ENCODE data around the gene RAD23A. TPM values are rescaled to one million over a fixed set of nuclear protein-coding genes. Genes with fewer than 3 reads are reported as not detected.
A peak's percentile ranks its signal among the peaks of the same experiment; 100 is the strongest.

The RAD23A gene
- total and polyA plus RNA-seq, 9 donors = 92.7 to 136 (median 124) TPM

DNA sequence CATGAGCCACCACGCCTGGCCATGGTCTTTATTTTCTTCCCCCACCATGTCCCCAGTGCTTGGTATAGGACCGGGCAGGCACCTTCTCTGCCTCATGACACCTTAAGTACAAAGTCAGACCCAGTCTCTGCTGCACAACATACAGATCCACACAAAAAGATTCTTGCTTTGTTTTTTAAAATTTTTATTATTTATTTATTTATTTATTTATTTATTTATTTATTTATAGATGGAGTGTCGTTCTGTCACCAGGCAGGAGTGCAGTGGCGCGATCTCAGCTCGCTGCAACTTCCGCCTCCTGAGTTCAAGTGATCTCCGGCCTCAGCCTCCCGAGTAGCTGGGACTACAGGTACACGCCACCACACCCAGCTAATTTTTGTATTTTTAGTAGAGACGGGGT, 47.1 kb downstream of the RAD23A start:
- peaks cover 15% of the 10 kb centered on the region for H3K4me1 ChIP-seq (ENCODE audit: control insufficient read depth, insufficient read depth, low read length)
- H3K9me3 ChIP-seq (replicated peaks; ENCODE audit: control insufficient read depth, low read depth, low read length) = no peaks in the 10 kb centered on the region
- H3K27me3 ChIP-seq (ENCODE audit: control insufficient read depth, insufficient read depth, low read length) = peaks cover 7% of the 10 kb centered on the region
- no peak overlapping the region for H3K27ac ChIP-seq (ENCODE audit: low read length)
- 100% methylated on average over 1 of the region's 11 CpGs for WGBS (ENCODE audit: insufficient coverage)
- H3K4me3 ChIP-seq (ENCODE audit: low read length) = no peak overlapping the region
- H3K36me3 ChIP-seq (ENCODE audit: control insufficient read depth, insufficient read depth, low read length) = no peaks in the 10 kb centered on the region
- DNase-seq = no peak

DNA sequence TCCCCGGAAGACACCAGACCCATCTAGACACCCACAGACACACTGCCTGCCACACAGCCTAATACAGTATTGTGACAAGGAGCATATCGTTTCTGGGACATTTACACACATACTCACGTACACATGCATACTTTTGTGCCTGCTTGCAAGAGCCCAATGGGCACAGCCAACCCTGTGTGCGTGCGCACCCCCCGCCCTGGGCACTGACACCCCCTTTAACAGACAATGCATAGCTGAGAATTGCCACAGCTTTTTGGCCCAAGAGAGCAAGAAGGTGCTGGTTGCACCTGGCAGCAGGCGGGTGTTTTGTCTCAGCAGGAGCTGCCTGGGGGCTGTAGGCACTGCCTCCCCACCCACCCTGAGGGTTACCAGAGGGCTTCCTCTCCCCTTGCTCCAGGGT, 47.9 kb downstream of the RAD23A start:
- peaks cover 23% of the 10 kb centered on the region for H3K4me1 ChIP-seq (ENCODE audit: control insufficient read depth, insufficient read depth, low read length)
- H3K4me3 ChIP-seq (ENCODE audit: low read length) = no peak overlapping the region
- 93% methylated on average over 7 of the region's 7 CpGs for WGBS (ENCODE audit: insufficient coverage)
- H3K36me3 ChIP-seq (ENCODE audit: control insufficient read depth, insufficient read depth, low read length) = peaks cover 2% of the 10 kb centered on the region
- H3K27me3 ChIP-seq (ENCODE audit: control insufficient read depth, insufficient read depth, low read length) = peaks cover 7% of the 10 kb centered on the region
- H3K9me3 ChIP-seq (replicated peaks; ENCODE audit: control insufficient read depth, low read depth, low read length) = no peaks in the 10 kb centered on the region
- DNase-seq = no peak
- no peak overlapping the region for H3K27ac ChIP-seq (ENCODE audit: low read length)

DNA sequence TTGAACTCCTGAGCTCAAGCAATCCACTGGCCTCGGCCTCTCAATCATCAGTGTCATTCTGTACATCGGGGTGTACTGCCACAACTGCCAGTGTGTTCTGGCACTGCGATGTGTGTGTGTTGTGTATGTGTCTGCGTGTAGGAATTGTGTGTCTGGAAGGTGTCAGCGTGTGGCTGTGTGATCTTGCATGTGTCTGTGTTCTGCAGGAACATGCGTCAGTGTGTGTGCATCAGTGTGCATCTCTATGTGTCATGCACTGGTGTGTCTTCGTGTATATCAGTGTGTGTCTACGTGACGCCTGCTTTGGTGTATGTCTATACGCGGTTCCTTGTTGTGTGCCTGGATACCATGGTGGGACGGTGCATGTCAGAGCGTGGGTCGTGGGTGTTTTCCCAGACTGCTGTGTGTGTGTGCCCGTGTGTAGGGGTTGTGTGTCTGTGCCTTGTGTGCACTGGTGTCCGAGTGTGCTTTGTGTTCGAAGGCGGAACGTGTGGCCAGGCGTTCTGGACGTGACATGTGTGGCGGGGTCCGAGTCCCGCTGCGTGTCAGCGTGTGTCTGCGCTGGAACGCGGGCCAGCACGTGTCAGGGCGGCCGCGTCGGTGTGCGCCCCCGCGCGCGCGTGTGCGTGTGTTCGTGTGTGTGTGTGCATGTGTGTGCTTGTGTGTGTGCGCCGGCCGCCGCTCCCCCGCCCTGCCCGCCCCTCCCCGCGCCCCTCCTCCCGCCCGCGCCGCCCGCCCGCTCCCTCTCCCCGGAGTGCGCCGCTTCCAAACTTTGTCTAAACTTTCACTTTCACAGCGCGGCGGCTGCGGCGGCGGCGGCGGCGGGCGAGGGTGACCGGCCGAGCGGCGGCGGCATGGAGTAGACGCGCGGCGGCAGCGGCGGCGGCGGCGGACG, 49.3 kb downstream of the RAD23A start, which contains the start of gene NFIX:
Gene NFIX, plus strand, starts transcription at position 775 of the 895 bp plus-strand sequence. CDS start 363 bp downstream, outside the sequence.
- WGBS (ENCODE audit: insufficient coverage) = 13% methylated on average over 58 of the region's 84 CpGs
- H3K9me3 ChIP-seq (replicated peaks; ENCODE audit: control insufficient read depth, low read depth, low read length) = no peaks in the 10 kb centered on the region
- peak within 1 kb of the TSS; percentile 88 for H3K4me3 ChIP-seq (ENCODE audit: low read length)
- peak within 1 kb of the TSS; percentile 72 for H3K27ac ChIP-seq (ENCODE audit: low read length)
- peaks cover 4% of the 10 kb centered on the region for H3K27me3 ChIP-seq (ENCODE audit: control insufficient read depth, insufficient read depth, low read length)
- peaks cover 37% of the 10 kb centered on the region for H3K4me1 ChIP-seq (ENCODE audit: control insufficient read depth, insufficient read depth, low read length)
- DNase-seq = peak; percentile 91
- peaks cover 13% of the 10 kb centered on the region for H3K36me3 ChIP-seq (ENCODE audit: control insufficient read depth, insufficient read depth, low read length)

DNA sequence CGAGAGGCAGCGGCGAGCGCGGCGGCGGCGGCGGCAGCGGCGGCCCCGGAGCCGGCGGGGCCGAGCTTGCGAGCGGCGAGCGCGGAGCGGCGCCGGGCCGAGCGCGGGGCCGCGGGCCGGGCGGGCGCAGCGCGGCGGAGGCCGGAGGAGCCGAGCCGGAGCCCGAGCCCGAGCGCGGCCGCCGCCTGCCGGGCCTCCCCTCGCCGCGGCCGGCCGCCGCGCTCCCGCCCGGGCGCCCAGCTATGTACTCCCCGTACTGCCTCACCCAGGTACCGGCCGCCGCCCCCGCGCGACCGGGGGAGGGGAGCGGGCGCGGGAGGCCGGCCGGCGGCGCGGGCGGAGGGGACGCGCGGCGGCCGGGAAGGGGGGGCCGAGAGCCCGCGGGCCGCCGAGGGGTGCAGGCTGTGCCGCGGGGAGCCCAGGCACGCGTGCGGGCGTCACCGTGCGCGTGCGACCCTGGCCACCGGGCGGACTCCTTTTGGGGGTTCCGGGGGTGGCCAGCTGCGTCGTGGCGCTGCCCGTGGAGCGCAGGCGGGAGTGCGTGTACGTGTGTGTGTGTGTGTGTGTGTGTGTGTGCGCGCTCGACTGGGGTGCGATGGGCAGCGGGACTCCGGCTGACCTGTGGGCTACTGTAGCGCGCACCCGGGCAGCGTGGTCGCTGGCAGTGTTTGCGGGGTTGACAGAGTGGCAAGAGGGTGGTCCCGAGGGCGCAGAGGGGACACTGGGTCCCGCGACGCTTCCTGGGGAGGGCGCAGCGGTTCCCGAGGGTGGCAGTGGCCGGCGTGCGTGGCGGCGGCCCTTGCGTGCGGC, 50.1 kb downstream of the RAD23A start:
- peak overlapping the region; percentile 88 for H3K4me3 ChIP-seq (ENCODE audit: low read length)
- peaks cover 4% of the 10 kb centered on the region for H3K27me3 ChIP-seq (ENCODE audit: control insufficient read depth, insufficient read depth, low read length)
- H3K27ac ChIP-seq (ENCODE audit: low read length) = peak overlapping the region; percentile 72
- peaks cover 20% of the 10 kb centered on the region for H3K36me3 ChIP-seq (ENCODE audit: control insufficient read depth, insufficient read depth, low read length)
- under 1% methylated on average over 126 of the region's 129 CpGs for WGBS (ENCODE audit: insufficient coverage)
- DNase-seq = peak; percentile 52
- H3K9me3 ChIP-seq (replicated peaks; ENCODE audit: control insufficient read depth, low read depth, low read length) = no peaks in the 10 kb centered on the region
- H3K4me1 ChIP-seq (ENCODE audit: control insufficient read depth, insufficient read depth, low read length) = peaks cover 45% of the 10 kb centered on the region

DNA sequence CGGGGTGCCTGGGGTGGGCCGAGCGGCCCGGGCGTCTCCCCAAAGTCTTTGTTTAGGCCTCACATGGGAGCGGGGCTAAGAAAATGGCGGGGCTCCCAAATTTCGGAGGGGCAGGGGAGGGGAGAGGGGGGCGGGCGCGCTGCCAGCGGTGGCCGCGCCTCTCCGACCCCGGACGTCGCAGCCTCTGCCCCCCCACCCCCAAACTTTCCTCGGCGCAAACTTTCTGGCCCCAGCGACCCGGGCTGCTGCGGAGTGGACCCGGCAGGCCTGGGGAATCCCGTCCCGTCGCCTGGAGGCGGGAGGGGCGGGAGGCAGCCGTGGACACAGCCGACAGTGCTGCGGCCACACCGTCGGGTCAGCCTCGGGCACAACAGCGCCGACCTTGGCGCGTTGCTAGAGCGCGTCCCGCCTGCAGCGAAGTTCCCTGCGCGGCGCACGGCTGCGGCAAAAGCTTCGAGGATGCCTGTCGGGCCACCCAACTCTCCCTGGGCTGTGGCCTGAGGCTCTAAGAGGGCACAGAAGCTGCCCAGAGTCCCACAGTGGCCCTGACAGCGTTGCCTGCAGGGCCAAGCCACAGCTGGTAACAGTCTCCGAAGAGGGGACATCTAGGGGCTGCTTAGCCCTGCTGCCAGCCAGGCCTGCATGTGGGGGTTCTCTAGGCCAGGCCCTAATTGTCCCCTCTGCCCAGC, 50.9 kb downstream of the RAD23A start:
- Histone ChIP-seq H3K4me3 (ENCODE audit: low read length) (peak overlapping the region; percentile 88), H3K27me3 (ENCODE audit: control insufficient read depth, insufficient read depth, low read length) (peaks cover 4% of the 10 kb centered on the region), H3K4me1 (ENCODE audit: control insufficient read depth, insufficient read depth, low read length) (peaks cover 52% of the 10 kb centered on the region), H3K9me3 (replicated peaks; ENCODE audit: control insufficient read depth, low read depth, low read length) (no peaks in the 10 kb centered on the region), H3K27ac (ENCODE audit: low read length) (peak overlapping the region; percentile 83), H3K36me3 (ENCODE audit: control insufficient read depth, insufficient read depth, low read length) (peaks cover 24% of the 10 kb centered on the region)
- DNase-seq = peak; percentile 64
- 2% methylated on average over 35 of the region's 52 CpGs for WGBS (ENCODE audit: insufficient coverage)

DNA sequence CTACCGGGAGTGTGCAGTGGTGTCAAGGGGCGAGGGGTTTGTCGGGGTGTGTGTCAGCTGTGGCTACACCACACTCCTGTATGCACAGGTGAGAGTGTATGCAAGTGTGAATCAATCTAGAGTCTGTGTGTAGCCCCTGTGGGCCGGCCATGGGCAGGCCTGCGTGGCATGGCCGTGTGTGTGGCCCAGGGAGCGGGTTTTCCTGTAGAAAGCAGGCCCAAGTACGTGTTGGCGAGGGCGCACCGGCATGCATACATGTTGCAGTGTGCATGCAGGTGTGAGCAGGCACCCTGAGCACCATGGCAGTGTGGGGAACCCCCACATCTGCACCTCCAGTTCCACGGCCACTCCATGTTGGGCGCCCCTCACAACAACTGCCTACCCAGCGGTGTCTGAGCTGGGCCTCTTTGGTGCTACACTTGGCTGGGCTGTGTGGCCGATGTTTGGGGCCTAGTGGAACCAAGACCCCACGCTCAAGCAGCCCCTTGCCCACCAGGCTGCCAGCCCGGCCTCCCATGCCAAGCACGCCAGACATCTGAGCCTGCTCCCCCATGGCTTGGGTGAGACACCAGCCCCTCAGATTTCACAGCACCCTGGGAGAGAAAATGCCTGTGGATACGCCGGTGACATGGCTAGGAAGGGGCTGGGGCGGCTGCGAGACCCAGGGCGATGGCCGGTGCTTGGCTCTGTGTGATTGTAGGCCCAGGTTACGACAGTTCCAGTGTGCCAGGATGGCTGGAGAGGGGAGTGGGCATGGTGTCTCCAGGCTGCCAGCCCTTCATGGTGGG, 51.7 kb downstream of the RAD23A start:
- no peak for DNase-seq

DNA sequence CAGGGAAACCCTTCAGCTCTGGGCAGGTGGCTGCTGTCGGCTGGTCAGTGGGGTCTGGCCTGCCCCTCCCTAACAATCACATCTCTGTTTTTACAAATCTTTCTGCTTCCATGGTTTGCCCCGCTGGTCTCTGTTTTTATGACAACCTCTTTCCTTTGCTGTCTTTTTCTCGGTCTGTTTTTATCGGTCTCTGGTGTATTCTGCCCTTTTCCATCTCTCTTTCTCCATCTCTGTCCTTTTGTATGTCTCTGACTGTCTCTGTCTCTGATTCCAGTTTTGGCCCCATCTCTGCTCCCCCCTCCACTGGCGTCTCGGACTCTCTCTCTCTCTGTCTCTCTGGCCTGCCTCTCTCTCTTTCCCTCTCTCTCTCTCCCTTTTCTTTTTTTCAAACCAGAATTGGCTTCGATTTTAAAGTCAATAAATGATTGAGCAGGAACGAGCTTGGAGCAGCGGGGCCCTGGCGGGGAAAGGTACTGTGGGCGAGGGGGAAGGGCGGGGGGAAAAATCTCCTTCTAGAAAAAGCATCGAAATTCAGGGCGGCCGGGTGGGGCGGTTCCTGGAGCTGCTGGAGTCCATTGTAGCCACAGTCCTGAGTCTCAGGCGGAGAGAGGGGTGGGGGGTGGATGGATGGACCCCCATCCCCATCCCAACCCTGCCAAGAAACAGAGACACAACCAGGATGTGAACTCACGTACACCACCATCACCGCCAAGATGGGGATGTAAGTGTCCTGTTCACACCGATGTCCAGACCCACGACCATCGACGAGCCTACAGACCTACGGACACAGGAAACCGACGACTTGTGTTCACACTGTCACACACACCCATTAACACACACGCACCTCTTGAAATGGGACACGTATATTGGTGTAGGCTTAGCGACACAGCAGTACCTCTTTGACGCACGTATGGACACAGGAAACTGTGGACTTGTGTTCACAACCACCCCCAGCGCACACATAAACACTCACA, 52.6 kb downstream of the RAD23A start:
- WGBS (ENCODE audit: insufficient coverage) = 34% methylated on average over 14 of the region's 32 CpGs
- peaks cover 69% of the 10 kb centered on the region for H3K4me1 ChIP-seq (ENCODE audit: control insufficient read depth, insufficient read depth, low read length)
- peaks cover 4% of the 10 kb centered on the region for H3K27me3 ChIP-seq (ENCODE audit: control insufficient read depth, insufficient read depth, low read length)
- peak overlapping the region; percentile 88 for H3K4me3 ChIP-seq (ENCODE audit: low read length)
- peak; percentile 94 for DNase-seq
- peaks cover 25% of the 10 kb centered on the region for H3K36me3 ChIP-seq (ENCODE audit: control insufficient read depth, insufficient read depth, low read length)
- H3K9me3 ChIP-seq (replicated peaks; ENCODE audit: control insufficient read depth, low read depth, low read length) = no peaks in the 10 kb centered on the region
- H3K27ac ChIP-seq (ENCODE audit: low read length) = peak overlapping the region; percentile 73

More for the DNA sequence above, 51.7 kb downstream of the RAD23A start:
- Histone ChIP-seq H3K36me3 (ENCODE audit: control insufficient read depth, insufficient read depth, low read length) (peaks cover 25% of the 10 kb centered on the region), H3K4me3 (ENCODE audit: low read length) (peak overlapping the region; percentile 88), H3K4me1 (ENCODE audit: control insufficient read depth, insufficient read depth, low read length) (peaks cover 60% of the 10 kb centered on the region), H3K27ac (ENCODE audit: low read length) (peak overlapping the region; percentile 83), H3K27me3 (ENCODE audit: control insufficient read depth, insufficient read depth, low read length) (peaks cover 4% of the 10 kb centered on the region), H3K9me3 (replicated peaks; ENCODE audit: control insufficient read depth, low read depth, low read length) (no peaks in the 10 kb centered on the region)
- WGBS (ENCODE audit: insufficient coverage) = 37% methylated on average over 24 of the region's 25 CpGs

DNA sequence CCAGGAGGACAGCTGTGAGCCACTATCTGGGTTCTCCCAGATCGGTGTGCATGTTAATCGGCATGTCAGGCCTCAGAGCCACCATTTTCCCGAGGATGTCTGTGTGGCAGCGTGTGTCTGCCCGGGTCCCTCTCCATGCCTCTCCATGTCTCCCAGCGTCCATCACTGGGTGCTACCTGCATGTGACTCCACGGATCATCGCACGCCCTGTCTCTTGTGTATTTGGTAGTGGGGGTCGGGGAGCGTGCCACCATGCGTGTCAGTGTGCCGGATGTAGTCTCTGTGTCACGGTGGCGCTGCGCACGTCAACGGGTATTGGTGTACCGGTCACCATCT, 55.5 kb downstream of the RAD23A start:
- WGBS (ENCODE audit: insufficient coverage) = 77% methylated on average over 12 of the region's 19 CpGs

More for the DNA sequence above, 55.5 kb downstream of the RAD23A start:
- no peak overlapping the region for H3K4me3 ChIP-seq (ENCODE audit: low read length)
- H3K9me3 ChIP-seq (replicated peaks; ENCODE audit: control insufficient read depth, low read depth, low read length) = no peaks in the 10 kb centered on the region
- peak overlapping the region; percentile 94 for H3K27ac ChIP-seq (ENCODE audit: low read length)
- peaks cover 10% of the 10 kb centered on the region for H3K27me3 ChIP-seq (ENCODE audit: control insufficient read depth, insufficient read depth, low read length)
- DNase-seq = no peak
- H3K4me1 ChIP-seq (ENCODE audit: control insufficient read depth, insufficient read depth, low read length) = peaks cover 89% of the 10 kb centered on the region
- peaks cover 30% of the 10 kb centered on the region for H3K36me3 ChIP-seq (ENCODE audit: control insufficient read depth, insufficient read depth, low read length)

All from muscle of leg (tissue), 11 donors.